H1 (cell line): ENCODE measurements around the gene AHI1. TPM values are rescaled to one million over a fixed set of nuclear protein-coding genes. Genes with fewer than 3 reads are reported as not detected.

Experiments used
- BACH1 ChIP-seq: IDR thresholded peaks from 2 replicates; pipeline ENCODE4 v1.6.1; 2012; ENCODE audit warnings: low read length, improper control_type of control experiment
- GABPA ChIP-seq: IDR thresholded peaks from 2 replicates; pipeline ENCODE4 v1.6.1; 2011; ENCODE audit warnings: mild to moderate bottlenecking, low read length, moderate library complexity, borderline replicate concordance; ENCODE audit not compliant: insufficient read depth
- HDAC6 ChIP-seq: IDR thresholded peaks from one replicate; pipeline ENCODE4 v1.7.1; 2012; ENCODE audit warnings: low read depth, mild to moderate bottlenecking, inconsistent platforms, low read length, moderate library complexity
- RXRA ChIP-seq: IDR thresholded peaks from 2 replicates; pipeline ENCODE4 v1.6.1; 2011; ENCODE audit warnings: low read depth, mild to moderate bottlenecking, low read length, moderate library complexity; ENCODE audit not compliant: insufficient read depth
- polyA plus RNA-seq, 7 experiments: library from polyadenylated mRNA; depleted of rRNA in 3 of 7; stranded (reverse) in 5 of 7; unstranded in 2 of 7; fragments of >200 nt in 5 of 7; fragments of 200-250 nt in 2 of 7; gene quantifications; 1 replicate in 5 of 7; 2 replicates in 1 of 7; 4 replicates in 1 of 7; pipeline versions ENCODE4 v1.2.1 to v1.2.3, GENCODE V29; 2011 to 2013; ENCODE audit warnings: missing spikeins in 2 of 7, mixed read lengths in 2 of 7
- total RNA-seq: library from RNA; stranded (reverse); fragmentation: NEBNext Ultra II Directional; extraction: Animal tissue kit (Norgen Biotek cat#: 25700); gene quantifications from 2 replicates; pipeline ENCODE4 v1.2.1, GENCODE V29; 2021

Gene AHI1
- total and polyA plus RNA-seq, 2 of the 8 experiments (the other 6 are each of a cell fraction or from before 2014, with no cell fraction given) = 4.2 to 19.6 TPM

DNA sequence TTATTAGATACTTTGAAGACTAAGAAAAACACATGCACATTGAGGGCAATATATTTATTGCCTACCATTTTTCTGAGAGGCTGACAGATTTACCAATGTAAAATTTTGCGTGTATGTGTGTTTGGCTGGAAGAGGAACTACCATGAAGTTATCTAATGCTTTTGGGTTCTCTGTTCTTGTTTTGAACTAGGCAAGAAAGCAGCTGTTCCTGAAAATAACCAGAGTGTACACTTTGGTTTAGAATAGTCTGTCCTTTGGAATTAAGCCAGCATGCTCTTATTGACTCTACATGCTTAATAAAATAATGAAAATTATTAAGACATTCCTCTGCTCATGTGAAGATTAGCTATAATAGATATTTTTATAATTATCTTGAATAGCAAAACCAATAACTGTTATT lies 187.2 kb downstream of the AHI1 start (continued):
- no peak for TF ChIP-seq RXRA
- TF ChIP-seq HDAC6 = no peak
- TF ChIP-seq BACH1 = no peak
- TF ChIP-seq GABPA = no peak
